Prostate gland (tissue), 2 donors: Measurements from ENCODE around the gene MSH5.

Source experiments
- CTCF ChIP-seq, 4 experiments: fragments of 200-600 bp in 2 of 4; fragments of 450-650 bp in 2 of 4; sonication (generic) in 2 of 4; IDR thresholded peaks; 1 replicate in 3 of 4; 2 replicates in 1 of 4; pipeline ENCODE4 v1.5.1; 2016 to 2019; ENCODE audit warnings: antibody characterized with exemption in 4 of 4, mild to moderate bottlenecking in 2 of 4, moderate library complexity in 2 of 4
- POLR2A ChIP-seq: fragments of 450-650 bp; IDR thresholded peaks from one replicate; pipeline ENCODE4 v1.6.1; 2016; ENCODE audit warnings: antibody characterized with exemption, mild to moderate bottlenecking
- POLR2AphosphoS5 ChIP-seq: sonication (generic); formaldehyde crosslinking; IDR thresholded peaks from one replicate; pipeline ENCODE4 v1.6.1; 2017; ENCODE audit warnings: antibody characterized with exemption

GRCh38 chr6:31734821-31735406 is 4.9 kb upstream of the MSH5 start:
- TF ChIP-seq CTCF (IDR thresholded peaks at IDR 0.05) (no peak), POLR2A (peak; percentile 75), POLR2AphosphoS5 (peak; percentile 71)
